Heart left ventricle (tissue), 13 donors: Measurements from ENCODE around the gene RNU1-4.
"Not testable (repeated sequence)": the region's sequence is repeated elsewhere in the genome, so short reads cannot be mapped to it uniquely, and the experiment has no call there.

Source experiments
- CTCF ChIP-seq, 12 donors: fragments of 200-600 bp; sonication (generic) in 4 of 12; IDR thresholded peaks; one replicate each; pipeline versions ENCODE4 v1.5.0 to v1.8.0; 2018 to 2022; ENCODE audit warnings: antibody characterized with exemption in 12 of 12, mild to moderate bottlenecking in 5 of 12
- POLR2A ChIP-seq, 2 donors: fragments of 450-650 bp; IDR thresholded peaks; one replicate each; pipeline ENCODE4 v1.6.1; 2017; ENCODE audit warnings: antibody characterized with exemption in 2 of 2, mild to moderate bottlenecking in 2 of 2, moderate library complexity in 2 of 2
- donor health status: ischemic (EF 13 %, LVEDD 7.1; RV severe dilation, severe dysfunction).
- donor health status: DM: no; HTN: yes; CAD: no.
- donor health status: DM: no; HTN: no; CAD: no.
- donor health status: ischemic (EF 25% LVEDD 6.9; RV normal size, moderate dysfunction).
- donor health status: ischemic (EF 25% LVEDD 5.7; RV mildly dilated, moderate dysfunction).
- donor health status: ischemic (EF 35%, LVEDD 5.7; RV mildly dilated, moderate dysfunction).
- donor health status: nonischemic (EF 11% LVEDD 7.7; RV severe dilation, severe dysfunction).
- donor health status: DM: yes; HTN: yes; CAD: no.
- donor health status: PGD.
- donor health status: ischemic (EF 29% LVEDD 5.4; RV normal size, mild dysfunction).
- donor health status: nonischemic (EF 23%, LVEDD 6.1; RV moderate dilation, normal function).

GRCh38 chr1:16775290-16775689 lies 35.0 kb downstream of the RNU1-4 start:
- not testable (repeated sequence) for TF ChIP-seq POLR2A, CTCF (IDR thresholded peaks at IDR 0.05)
